ENCODE measurements around the gene FBXO28.

GRCh38 chr1:224201383-224201782 is 87.5 kb downstream of the FBXO28 start:
- TF ChIP-seq CTCF (optimal IDR thresholded peaks at IDR 0.05 in 1 of 3, IDR thresholded peaks at IDR 0.05 in 1 of 3, conservative IDR thresholded peaks at IDR 0.05 in 1 of 3; ENCODE audit: extremely low read depth in 1 of 3, insufficient read depth in 2 of 3, low read length in 3 of 3) = no peak
- TF ChIP-seq EZH2 (IDR thresholded peaks at IDR 0.05; ENCODE audit: low read length) = no peak

All from keratinocyte (primary cell).